GM18507 (cell line): ENCODE results near the gene KIF11.

Source experiments
- DNase-seq: peaks from one replicate; pipeline ENCODE4 v3.0.0; 2011; ENCODE audit warnings: low read depth; ENCODE audit not compliant: insufficient read length; ENCODE audit errors: extremely low spot score
- FAIRE-seq: peaks from 2 replicates; lab custom pipeline; 2011; peaks lifted over from hg19 to GRCh38; lab: Jason Lieb, UNC

Gene KIF11

DNA sequence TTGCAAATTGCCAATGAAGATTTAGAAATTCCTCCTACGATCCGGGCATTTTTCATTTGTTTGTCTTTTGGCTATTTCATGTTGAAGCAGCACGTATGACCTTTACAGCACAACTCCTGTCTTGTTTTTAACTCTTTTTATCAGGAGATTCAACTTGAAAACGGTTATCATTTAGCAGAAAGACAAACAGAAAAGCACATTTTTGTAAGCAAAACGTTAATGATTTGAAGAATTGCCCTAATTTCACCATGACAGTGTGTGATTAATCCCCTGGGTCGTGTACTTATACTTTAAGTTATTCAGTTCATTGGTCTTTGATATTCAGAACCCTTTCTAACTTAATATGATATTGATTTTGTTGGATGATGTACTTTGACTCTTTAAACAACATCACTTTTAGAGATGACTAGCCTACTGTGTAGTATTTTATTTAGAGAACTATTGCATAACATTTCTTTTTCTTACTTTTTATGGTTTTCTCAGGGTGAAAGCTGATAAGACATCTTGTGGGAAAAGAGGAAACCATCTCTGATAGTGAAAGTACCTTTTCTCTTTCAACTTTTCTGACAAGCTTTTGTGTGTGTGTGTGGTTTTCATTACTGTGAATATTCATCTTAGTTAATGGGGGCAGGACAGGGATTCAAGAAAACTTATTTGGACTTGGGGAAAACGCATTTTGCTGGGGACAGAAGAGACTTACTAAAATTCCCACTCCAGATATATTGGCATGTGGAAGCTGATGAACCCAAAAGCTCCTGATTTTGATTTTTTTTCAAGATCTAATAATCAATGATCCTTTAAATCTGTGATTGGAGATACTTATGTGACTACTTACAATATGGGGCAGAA lies 105.0 kb downstream of the KIF11 start:
- peak; percentile 61 for FAIRE-seq
- DNase-seq: no peak

GRCh38 chr10:92699193-92699517 lies 106.2 kb downstream of the KIF11 start:
- no peak for DNase-seq
- no peak for FAIRE-seq

- DNase-seq (no peak), FAIRE-seq (peak; percentile 26)
These were observed 106.8 kb downstream of the KIF11 start for GRCh38 chr10:92699518-92700381.

DNA sequence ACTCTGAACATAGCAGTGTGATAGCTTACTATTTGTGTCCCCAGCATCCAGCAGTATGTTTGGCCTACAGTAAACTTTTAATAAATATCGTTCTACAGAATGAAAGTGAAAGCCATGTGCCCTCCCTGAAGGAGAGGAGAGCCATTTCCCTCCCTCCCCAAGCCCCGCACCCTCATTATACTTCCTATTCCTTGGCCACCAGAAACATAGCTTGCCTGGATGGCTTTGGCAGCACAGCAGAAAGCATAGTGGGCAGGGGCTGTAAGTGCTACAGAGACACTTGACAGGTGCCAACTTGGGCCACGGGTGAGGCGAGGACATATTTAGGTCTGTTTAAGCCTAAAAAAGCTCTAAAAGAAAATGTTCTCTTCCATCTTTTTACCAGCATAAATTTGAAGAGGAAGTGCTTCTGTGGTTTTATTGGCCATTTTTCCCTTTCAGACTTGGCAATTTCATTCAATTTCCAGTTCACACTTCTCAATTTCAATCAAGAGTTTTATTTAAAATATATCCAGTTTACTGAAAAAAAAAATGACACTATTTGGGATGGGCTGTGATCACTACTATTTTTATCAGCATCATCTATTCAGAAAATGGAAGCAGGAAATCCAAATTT lies 109.5 kb downstream of the KIF11 start:
- DNase-seq (no peak), FAIRE-seq (no peak)
